Measurements from ENCODE around the gene WDR47.
A peak's percentile ranks its signal among the peaks of the same experiment; 100 is the strongest.

Gene WDR47

GRCh38 chr1:108963052-108963686 lies 78.7 kb downstream of the WDR47 start, which contains the start of gene CLCC1:
Gene CLCC1 (minus strand): TSS chr1:108963484. CDS start chr1:108950437, 13,047 bp downstream.
- H3K4me1 ChIP-seq (ENCODE audit: low read length) = peaks cover 9% of the 10 kb centered on the region
- peak within 1 kb of the TSS; percentile 99 for H3K4me3 ChIP-seq (ENCODE audit: low read length)
- peak within 1 kb of the TSS; percentile 65 for H2AFZ ChIP-seq (ENCODE audit: low read depth, low read length)
- H4K20me1 ChIP-seq (ENCODE audit: insufficient read depth, low read length) = 0 out of 2 replicates have a peak, but pooled peaks cover 4% of the 10 kb centered on the region
- no peaks in the 10 kb centered on the region for H3K27me3 ChIP-seq (ENCODE audit: low read depth, low read length)
- H3K9ac ChIP-seq (ENCODE audit: low read length) = peak within 1 kb of the TSS; percentile 88
- H3K9me3 ChIP-seq (ENCODE audit: insufficient read depth, low read length) = no peaks in the 10 kb centered on the region
- H3K36me3 ChIP-seq (replicated peaks; ENCODE audit: low read depth, low read length) = no peaks in the 10 kb centered on the region
- H3K4me2 ChIP-seq (ENCODE audit: low read length) = peak within 1 kb of the TSS; percentile 65
- H3K27ac ChIP-seq (ENCODE audit: low read length) = peak within 1 kb of the TSS; percentile 76
- peaks cover 40% of the 10 kb centered on the region for H3K79me2 ChIP-seq (ENCODE audit: low read length)
- TF ChIP-seq EZH2phosphoT487 (IDR thresholded peaks at IDR 0.05; ENCODE audit: low read depth) (no peak), CTCF (IDR thresholded peaks at IDR 0.05; ENCODE audit: low read depth, low read length) (no peak)

GRCh38 chr1:108962681-108963051 lies 79.2 kb downstream of the WDR47 start:
- Histone ChIP-seq H3K9me3 (ENCODE audit: insufficient read depth, low read length) (no peaks in the 10 kb centered on the region), H3K9ac (ENCODE audit: low read length) (peak overlapping the region; percentile 88), H3K4me2 (ENCODE audit: low read length) (peak overlapping the region; percentile 56), H2AFZ (ENCODE audit: low read depth, low read length) (0 out of 2 replicates have a peak overlapping the region, but pooled peaks have one; percentile 11), H4K20me1 (ENCODE audit: insufficient read depth, low read length) (peaks cover 7% of the 10 kb centered on the region; the same call in 1 of the 2 replicates), H3K4me1 (ENCODE audit: low read length) (peaks cover 9% of the 10 kb centered on the region), H3K27me3 (ENCODE audit: low read depth, low read length) (no peaks in the 10 kb centered on the region), H3K79me2 (ENCODE audit: low read length) (peaks cover 45% of the 10 kb centered on the region), H3K27ac (ENCODE audit: low read length) (peak overlapping the region; percentile 76), H3K4me3 (ENCODE audit: low read length) (peak overlapping the region; percentile 99), H3K36me3 (replicated peaks; ENCODE audit: low read depth, low read length) (no peaks in the 10 kb centered on the region)
- TF ChIP-seq EZH2phosphoT487 (IDR thresholded peaks at IDR 0.05; ENCODE audit: low read depth) = no peak
- TF ChIP-seq CTCF (IDR thresholded peaks at IDR 0.05; ENCODE audit: low read depth, low read length) = no peak

- Histone ChIP-seq H3K27ac (ENCODE audit: low read length) (no peak overlapping the region), H3K36me3 (replicated peaks; ENCODE audit: low read depth, low read length) (no peaks in the 10 kb centered on the region), H3K4me2 (ENCODE audit: low read length) (peak overlapping the region; percentile 56), H4K20me1 (ENCODE audit: insufficient read depth, low read length) (peaks cover 12% of the 10 kb centered on the region; the same call in 1 of the 2 replicates), H3K79me2 (ENCODE audit: low read length) (peaks cover 52% of the 10 kb centered on the region), H3K4me3 (ENCODE audit: low read length) (peak overlapping the region; percentile 99), H3K4me1 (ENCODE audit: low read length) (peaks cover 9% of the 10 kb centered on the region), H3K9ac (ENCODE audit: low read length) (peak overlapping the region; percentile 88), H3K9me3 (ENCODE audit: insufficient read depth, low read length) (no peaks in the 10 kb centered on the region), H3K27me3 (ENCODE audit: low read depth, low read length) (no peaks in the 10 kb centered on the region), H2AFZ (ENCODE audit: low read depth, low read length) (no peak overlapping the region)
- TF ChIP-seq CTCF (IDR thresholded peaks at IDR 0.05; ENCODE audit: low read depth, low read length) (no peak), EZH2phosphoT487 (IDR thresholded peaks at IDR 0.05; ENCODE audit: low read depth) (no peak)
Observed at GRCh38 chr1:108961752-108962486, 80.0 kb downstream of the WDR47 start.

- peaks cover 9% of the 10 kb centered on the region for H3K4me1 ChIP-seq (ENCODE audit: low read length)
- no peak overlapping the region for H3K4me2 ChIP-seq (ENCODE audit: low read length)
- H3K36me3 ChIP-seq (replicated peaks; ENCODE audit: low read depth, low read length) = no peaks in the 10 kb centered on the region
- no peaks in the 10 kb centered on the region for H3K9me3 ChIP-seq (ENCODE audit: insufficient read depth, low read length)
- no peak overlapping the region for H3K4me3 ChIP-seq (ENCODE audit: low read length)
- no peak overlapping the region for H2AFZ ChIP-seq (ENCODE audit: low read depth, low read length)
- H3K79me2 ChIP-seq (ENCODE audit: low read length) = peaks cover 54% of the 10 kb centered on the region
- H4K20me1 ChIP-seq (ENCODE audit: insufficient read depth, low read length) = peaks cover 12% of the 10 kb centered on the region; the same call in 1 of the 2 replicates
- H3K9ac ChIP-seq (ENCODE audit: low read length) = no peak overlapping the region
- H3K27me3 ChIP-seq (ENCODE audit: low read depth, low read length) = no peaks in the 10 kb centered on the region
- TF ChIP-seq EZH2phosphoT487 (IDR thresholded peaks at IDR 0.05; ENCODE audit: low read depth) = no peak
- no peak for TF ChIP-seq CTCF (IDR thresholded peaks at IDR 0.05; ENCODE audit: low read depth, low read length)
- H3K27ac ChIP-seq (ENCODE audit: low read length) = no peak overlapping the region
Observed at GRCh38 chr1:108961198-108961597, 80.7 kb downstream of the WDR47 start.
